Parathyroid adenoma (tissue), 2 donors: ENCODE data around the gene FCN3.
"Not testable (repeated sequence)": the region's sequence is repeated elsewhere in the genome, so short reads cannot be mapped to it uniquely, and the experiment has no call there.

Experiments used
- H2AFZ ChIP-seq: fragments of 300-600 bp; sonication (generic); one replicate; pipeline ENCODE4 v1.7.0; 2017; ENCODE audit warnings: antibody characterized with exemption, mild to moderate bottlenecking
- H3K27ac ChIP-seq: fragments of 300-600 bp; sonication (generic); one replicate; pipeline ENCODE4 v1.7.0; 2017
- H3K27me3 ChIP-seq: fragments of 300-600 bp; sonication (generic); one replicate; pipeline ENCODE4 v1.7.0; 2017; ENCODE audit warnings: low read length; ENCODE audit not compliant: control insufficient read depth, insufficient read depth
- H3K36me3 ChIP-seq: fragments of 300-600 bp; sonication (generic); one replicate; pipeline ENCODE4 v1.7.0; 2017; ENCODE audit warnings: low read length; ENCODE audit not compliant: control insufficient read depth, insufficient read depth
- H3K4me1 ChIP-seq: fragments of 300-600 bp; sonication (generic); one replicate; pipeline ENCODE4 v1.7.0; 2017; ENCODE audit warnings: control low read depth
- H3K4me2 ChIP-seq: fragments of 300-600 bp; sonication (generic); one replicate; pipeline ENCODE4 v1.7.0; 2017; ENCODE audit warnings: low read length
- H3K4me3 ChIP-seq: fragments of 300-600 bp; sonication (generic); one replicate; pipeline ENCODE4 v1.7.0; 2017; ENCODE audit warnings: low read depth, low read length
- H3K79me2 ChIP-seq: fragments of 300-600 bp; sonication (generic); one replicate; pipeline ENCODE4 v1.7.0; 2017; ENCODE audit warnings: control low read depth
- H3K9ac ChIP-seq: fragments of 300-600 bp; sonication (generic); one replicate; pipeline ENCODE4 v1.7.0; 2017; ENCODE audit warnings: mild to moderate bottlenecking
- H3K9me3 ChIP-seq: fragments of 300-600 bp; sonication (generic); one replicate; pipeline ENCODE4 v1.7.0; 2017; ENCODE audit warnings: low read length; ENCODE audit not compliant: control insufficient read depth
- CTCF ChIP-seq: fragments of 300-600 bp; sonication (generic); IDR thresholded peaks from one replicate; pipeline ENCODE4 v1.7.0; 2017; ENCODE audit warnings: antibody characterized with exemption, mild to moderate bottlenecking
- donor health status: primary hyperparathyroidism.

FCN3 gene

GRCh38 chr1:27409669-27410068 is 35.0 kb upstream of the FCN3 start:
- H3K79me2 ChIP-seq, result no peaks in the 10 kb centered on the region
- H3K4me3 ChIP-seq, result no peak overlapping the region
- H3K27ac ChIP-seq, result no peak overlapping the region
- H2AFZ ChIP-seq, result no peak overlapping the region
- no peak overlapping the region for H3K9ac ChIP-seq
- no peak overlapping the region for H3K4me2 ChIP-seq
- peaks cover 9% of the 10 kb centered on the region for H3K4me1 ChIP-seq
- H3K36me3 ChIP-seq, result no peaks in the 10 kb centered on the region
- no peak for TF ChIP-seq CTCF
- no peaks in the 10 kb centered on the region for H3K27me3 ChIP-seq
- no peaks in the 10 kb centered on the region for H3K9me3 ChIP-seq

- H3K4me3 ChIP-seq, result no peak overlapping the region
- H3K9me3 ChIP-seq, result no peaks in the 10 kb centered on the region
- H3K36me3 ChIP-seq, result no peaks in the 10 kb centered on the region
- H3K79me2 ChIP-seq, result no peaks in the 10 kb centered on the region
- no peak overlapping the region for H3K27ac ChIP-seq
- no peak overlapping the region for H3K9ac ChIP-seq
- TF ChIP-seq CTCF, result no peak
- no peak overlapping the region for H3K4me2 ChIP-seq
- peaks cover under 1% of the 10 kb centered on the region for H3K4me1 ChIP-seq
- H2AFZ ChIP-seq, result no peak overlapping the region
- H3K27me3 ChIP-seq, result no peaks in the 10 kb centered on the region
Measured at GRCh38 chr1:27408151-27408550, 33.5 kb upstream of the FCN3 start.

- not testable (repeated sequence) for H3K27ac ChIP-seq, H3K36me3 ChIP-seq, H3K79me2 ChIP-seq, H3K4me3 ChIP-seq, H3K4me1 ChIP-seq, H3K27me3 ChIP-seq, H3K9me3 ChIP-seq, H3K4me2 ChIP-seq, H2AFZ ChIP-seq, H3K9ac ChIP-seq
Measured at GRCh38 chr1:27406791-27407190, 32.2 kb upstream of the FCN3 start.

- H2AFZ ChIP-seq, result no peak overlapping the region
- H3K9ac ChIP-seq, result no peak overlapping the region
- no peaks in the 10 kb centered on the region for H3K9me3 ChIP-seq
- H3K27me3 ChIP-seq, result no peaks in the 10 kb centered on the region
- no peak overlapping the region for H3K4me2 ChIP-seq
- H3K4me3 ChIP-seq, result no peak overlapping the region
- H3K27ac ChIP-seq, result no peak overlapping the region
- H3K79me2 ChIP-seq, result no peaks in the 10 kb centered on the region
- H3K4me1 ChIP-seq, result peaks cover 4% of the 10 kb centered on the region
- H3K36me3 ChIP-seq, result no peaks in the 10 kb centered on the region
- no peak for TF ChIP-seq CTCF
Measured at GRCh38 chr1:27406362-27406680, 31.7 kb upstream of the FCN3 start.

GRCh38 chr1:27405598-27406361 is 31.2 kb upstream of the FCN3 start:
- not testable (repeated sequence) for H3K36me3 ChIP-seq, H3K79me2 ChIP-seq, H3K4me1 ChIP-seq, H3K9me3 ChIP-seq, H3K27me3 ChIP-seq, H3K9ac ChIP-seq, H3K4me2 ChIP-seq, H2AFZ ChIP-seq, H3K4me3 ChIP-seq, H3K27ac ChIP-seq

GRCh38 chr1:27405074-27405473 is 30.4 kb upstream of the FCN3 start:
- Histone ChIP-seq H3K9me3 (no peaks in the 10 kb centered on the region), H3K27me3 (no peaks in the 10 kb centered on the region), H3K4me2 (no peak overlapping the region), H3K36me3 (no peaks in the 10 kb centered on the region), H3K4me3 (no peak overlapping the region), H2AFZ (no peak overlapping the region), H3K79me2 (no peaks in the 10 kb centered on the region), H3K27ac (no peak overlapping the region), H3K4me1 (peaks cover 4% of the 10 kb centered on the region), H3K9ac (no peak overlapping the region)
- no peak for TF ChIP-seq CTCF
